HG03442 (cell line): ENCODE results near the gene GYS2.

Source experiments
- ATAC-seq: cut with Tn5 transposase; IDR thresholded peaks from one replicate; pipeline ENCODE4 v1.9.1; 2021; ENCODE audit warnings: mild to moderate bottlenecking, moderate library complexity; ENCODE audit not compliant: unreplicated experiment

Gene GYS2

GRCh38 chr12:21558100-21558679, 46.5 kb downstream of the GYS2 start:
- no peak for ATAC-seq

GRCh38 chr12:21553329-21553675, 51.3 kb downstream of the GYS2 start:
- ATAC-seq, result no peak

GRCh38 chr12:21552635-21553328, 51.9 kb downstream of the GYS2 start:
- ATAC-seq, result no peak

GRCh38 chr12:21551841-21552465, 52.7 kb downstream of the GYS2 start:
- no peak for ATAC-seq

- no peak for ATAC-seq
Measured at GRCh38 chr12:21547437-21547836, 57.2 kb downstream of the GYS2 start.

- ATAC-seq, result no peak
Measured at GRCh38 chr12:21546716-21547115, 57.9 kb downstream of the GYS2 start.

GRCh38 chr12:21545557-21545956, 59.1 kb downstream of the GYS2 start:
- no peak for ATAC-seq

GRCh38 chr12:21543151-21543550, 61.5 kb downstream of the GYS2 start:
- no peak for ATAC-seq

- no peak for ATAC-seq
Measured at GRCh38 chr12:21542403-21542802, 62.2 kb downstream of the GYS2 start.

GRCh38 chr12:21541773-21542172, 62.9 kb downstream of the GYS2 start:
- no peak for ATAC-seq

GRCh38 chr12:21539797-21540196, 64.8 kb downstream of the GYS2 start:
- no peak for ATAC-seq

- ATAC-seq, result no peak
Measured at GRCh38 chr12:21538061-21538653, 66.5 kb downstream of the GYS2 start.

- ATAC-seq, result no peak
Measured at GRCh38 chr12:21529456-21529855, 75.2 kb downstream of the GYS2 start.

GRCh38 chr12:21528953-21529352, 75.7 kb downstream of the GYS2 start:
- ATAC-seq, result no peak

GRCh38 chr12:21527451-21528180, 77.0 kb downstream of the GYS2 start:
- peak; percentile 95 for ATAC-seq

- no peak for ATAC-seq
Measured at GRCh38 chr12:21526721-21527345, 77.8 kb downstream of the GYS2 start.

- no peak for ATAC-seq
Measured at GRCh38 chr12:21526053-21526452, 78.6 kb downstream of the GYS2 start, which contains the start of gene SPX. Gene SPX (plus strand): TSS chr12:21526296. CDS start chr12:21526473, 177 bp downstream.

- ATAC-seq, result no peak
Measured at GRCh38 chr12:21523148-21523547, 81.5 kb downstream of the GYS2 start.

- ATAC-seq, result no peak
Measured at GRCh38 chr12:21521541-21521940, 83.1 kb downstream of the GYS2 start.

GRCh38 chr12:21518451-21518850, 86.2 kb downstream of the GYS2 start:
- ATAC-seq, result no peak

GRCh38 chr12:21516281-21516680, 88.4 kb downstream of the GYS2 start:
- no peak for ATAC-seq
